ENCODE results near the gene TSPAN9.

DNA sequence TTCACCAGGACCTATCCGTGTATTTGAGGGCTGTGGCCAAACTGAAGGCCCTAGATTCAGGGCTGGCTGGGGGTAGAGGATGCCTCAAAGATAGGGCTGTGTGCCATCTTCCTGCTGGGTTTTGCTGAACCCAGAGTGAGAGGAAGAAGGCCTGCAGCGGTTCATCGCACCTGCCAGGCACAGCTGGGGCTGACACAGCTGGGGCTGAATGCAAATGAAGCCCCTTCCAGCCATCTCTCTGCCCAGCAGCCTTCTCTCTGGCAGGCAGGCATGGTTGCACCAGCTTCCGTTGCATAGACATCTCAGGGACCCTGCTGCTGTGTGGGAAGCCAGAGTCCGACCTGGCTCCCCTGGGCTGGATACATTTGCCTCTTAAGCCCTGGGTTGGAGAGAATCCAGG is 152.4 kb downstream of the TSPAN9 start:
- TF ChIP-seq POLR2AphosphoS5 (IDR thresholded peaks at IDR 0.05; ENCODE audit: low read depth) (no peak), SPI1 (IDR thresholded peaks at IDR 0.05; ENCODE audit: borderline replicate concordance, low read depth) (no peak)
- TF ChIP-seq, protein P1, sequence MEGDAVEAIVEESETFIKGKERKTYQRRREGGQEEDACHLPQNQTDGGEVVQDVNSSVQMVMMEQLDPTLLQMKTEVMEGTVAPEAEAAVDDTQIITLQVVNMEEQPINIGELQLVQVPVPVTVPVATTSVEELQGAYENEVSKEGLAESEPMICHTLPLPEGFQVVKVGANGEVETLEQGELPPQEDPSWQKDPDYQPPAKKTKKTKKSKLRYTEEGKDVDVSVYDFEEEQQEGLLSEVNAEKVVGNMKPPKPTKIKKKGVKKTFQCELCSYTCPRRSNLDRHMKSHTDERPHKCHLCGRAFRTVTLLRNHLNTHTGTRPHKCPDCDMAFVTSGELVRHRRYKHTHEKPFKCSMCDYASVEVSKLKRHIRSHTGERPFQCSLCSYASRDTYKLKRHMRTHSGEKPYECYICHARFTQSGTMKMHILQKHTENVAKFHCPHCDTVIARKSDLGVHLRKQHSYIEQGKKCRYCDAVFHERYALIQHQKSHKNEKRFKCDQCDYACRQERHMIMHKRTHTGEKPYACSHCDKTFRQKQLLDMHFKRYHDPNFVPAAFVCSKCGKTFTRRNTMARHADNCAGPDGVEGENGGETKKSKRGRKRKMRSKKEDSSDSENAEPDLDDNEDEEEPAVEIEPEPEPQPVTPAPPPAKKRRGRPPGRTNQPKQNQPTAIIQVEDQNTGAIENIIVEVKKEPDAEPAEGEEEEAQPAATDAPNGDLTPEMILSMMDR (IDR thresholded peaks at IDR 0.05; ENCODE audit: insufficient read depth, low read length): no peak
- TF ChIP-seq, protein P2, sequence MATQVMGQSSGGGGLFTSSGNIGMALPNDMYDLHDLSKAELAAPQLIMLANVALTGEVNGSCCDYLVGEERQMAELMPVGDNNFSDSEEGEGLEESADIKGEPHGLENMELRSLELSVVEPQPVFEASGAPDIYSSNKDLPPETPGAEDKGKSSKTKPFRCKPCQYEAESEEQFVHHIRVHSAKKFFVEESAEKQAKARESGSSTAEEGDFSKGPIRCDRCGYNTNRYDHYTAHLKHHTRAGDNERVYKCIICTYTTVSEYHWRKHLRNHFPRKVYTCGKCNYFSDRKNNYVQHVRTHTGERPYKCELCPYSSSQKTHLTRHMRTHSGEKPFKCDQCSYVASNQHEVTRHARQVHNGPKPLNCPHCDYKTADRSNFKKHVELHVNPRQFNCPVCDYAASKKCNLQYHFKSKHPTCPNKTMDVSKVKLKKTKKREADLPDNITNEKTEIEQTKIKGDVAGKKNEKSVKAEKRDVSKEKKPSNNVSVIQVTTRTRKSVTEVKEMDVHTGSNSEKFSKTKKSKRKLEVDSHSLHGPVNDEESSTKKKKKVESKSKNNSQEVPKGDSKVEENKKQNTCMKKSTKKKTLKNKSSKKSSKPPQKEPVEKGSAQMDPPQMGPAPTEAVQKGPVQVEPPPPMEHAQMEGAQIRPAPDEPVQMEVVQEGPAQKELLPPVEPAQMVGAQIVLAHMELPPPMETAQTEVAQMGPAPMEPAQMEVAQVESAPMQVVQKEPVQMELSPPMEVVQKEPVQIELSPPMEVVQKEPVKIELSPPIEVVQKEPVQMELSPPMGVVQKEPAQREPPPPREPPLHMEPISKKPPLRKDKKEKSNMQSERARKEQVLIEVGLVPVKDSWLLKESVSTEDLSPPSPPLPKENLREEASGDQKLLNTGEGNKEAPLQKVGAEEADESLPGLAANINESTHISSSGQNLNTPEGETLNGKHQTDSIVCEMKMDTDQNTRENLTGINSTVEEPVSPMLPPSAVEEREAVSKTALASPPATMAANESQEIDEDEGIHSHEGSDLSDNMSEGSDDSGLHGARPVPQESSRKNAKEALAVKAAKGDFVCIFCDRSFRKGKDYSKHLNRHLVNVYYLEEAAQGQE (IDR thresholded peaks at IDR 0.05; ENCODE audit: insufficient replicate concordance, low read depth): no peak
